GF-D8 (cell line): Measurements from ENCODE around the gene PFDN6.
A peak's percentile ranks its signal among the peaks of the same experiment; 100 is the strongest.
"Not testable (repeated sequence)": the region's sequence is repeated elsewhere in the genome, so short reads cannot be mapped to it uniquely, and the experiment has no call there.

ENCODE experiments used
- DNase-seq: peaks from one replicate; lab custom pipeline; 2025; lab: John Stamatoyannopoulos, UW

The PFDN6 gene

DNA sequence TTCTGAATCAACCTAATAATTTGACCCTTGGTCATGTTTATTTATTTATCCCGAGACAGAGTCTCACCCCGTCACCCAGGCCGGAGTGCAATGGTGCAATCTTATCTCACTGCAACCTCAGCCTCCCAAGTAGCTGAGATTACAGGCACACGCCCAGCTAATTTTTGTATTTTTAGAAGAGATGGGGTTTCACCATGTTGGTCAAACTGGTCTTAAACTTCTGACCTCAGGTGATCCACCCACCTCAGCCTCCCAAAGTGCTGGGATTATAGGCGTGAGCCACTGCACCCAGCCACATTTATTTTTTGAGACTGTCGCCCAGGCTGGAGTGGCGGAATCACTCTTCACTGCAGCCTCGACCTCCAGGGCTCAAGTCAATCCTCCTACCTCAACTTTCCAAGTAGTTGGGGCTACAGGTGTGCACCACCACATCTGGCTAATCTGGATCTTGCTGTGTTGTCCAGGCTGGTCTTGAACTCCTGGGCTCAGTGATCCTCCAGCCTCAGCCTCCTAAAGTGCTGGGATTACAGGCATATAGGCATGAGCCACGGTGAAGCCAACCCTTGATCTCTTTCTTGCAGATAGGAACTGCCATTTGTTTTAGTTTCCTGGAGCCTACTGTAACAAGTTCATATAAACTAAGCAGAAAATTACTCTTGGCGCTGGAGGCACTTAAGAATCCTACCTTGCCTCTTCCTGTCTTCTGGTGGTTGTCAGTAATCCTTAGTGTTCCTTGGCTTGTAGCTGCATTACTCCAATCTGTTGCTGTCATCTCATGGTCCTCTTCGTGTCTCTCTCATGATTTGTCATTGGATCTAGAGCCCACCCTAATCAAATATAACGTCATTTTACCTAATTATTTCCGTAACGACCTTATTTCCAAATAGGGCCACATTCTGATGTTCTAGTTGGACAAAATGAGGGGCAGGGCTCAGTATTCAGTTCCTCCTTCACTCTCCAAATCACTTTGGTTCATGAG lies 15.2 kb upstream of the PFDN6 start:
- DNase-seq, result no peak

DNA sequence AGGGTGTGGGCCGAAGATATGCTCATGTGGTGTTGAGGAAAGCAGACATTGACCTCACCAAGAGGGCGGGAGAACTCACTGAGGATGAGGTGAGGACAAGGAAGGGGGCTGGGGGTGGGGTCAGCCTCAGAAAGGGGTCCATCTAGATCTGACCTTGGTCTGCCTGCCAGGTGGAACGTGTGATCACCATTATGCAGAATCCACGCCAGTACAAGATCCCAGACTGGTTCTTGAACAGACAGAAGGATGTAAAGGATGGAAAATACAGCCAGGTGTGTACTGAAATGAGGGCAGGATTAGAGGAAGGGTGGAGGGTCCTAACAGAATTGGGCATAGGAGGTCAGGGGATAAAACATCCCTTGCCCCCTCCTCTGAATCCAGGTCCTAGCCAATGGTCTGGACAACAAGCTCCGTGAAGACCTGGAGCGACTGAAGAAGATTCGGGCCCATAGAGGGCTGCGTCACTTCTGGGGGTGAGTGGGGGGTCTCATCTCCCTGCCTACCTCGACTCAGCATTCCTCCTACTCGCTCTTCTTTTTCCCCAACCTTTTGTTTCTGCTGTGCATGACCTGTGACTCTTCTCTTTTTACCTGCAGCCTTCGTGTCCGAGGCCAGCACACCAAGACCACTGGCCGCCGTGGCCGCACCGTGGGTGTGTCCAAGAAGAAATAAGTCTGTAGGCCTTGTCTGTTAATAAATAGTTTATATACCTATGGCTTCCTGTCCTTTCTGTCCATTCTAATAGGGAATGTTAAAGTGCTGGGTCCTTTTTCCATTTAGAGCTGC lies 13.4 kb upstream of the PFDN6 start:
- not testable (repeated sequence) for DNase-seq

DNA sequence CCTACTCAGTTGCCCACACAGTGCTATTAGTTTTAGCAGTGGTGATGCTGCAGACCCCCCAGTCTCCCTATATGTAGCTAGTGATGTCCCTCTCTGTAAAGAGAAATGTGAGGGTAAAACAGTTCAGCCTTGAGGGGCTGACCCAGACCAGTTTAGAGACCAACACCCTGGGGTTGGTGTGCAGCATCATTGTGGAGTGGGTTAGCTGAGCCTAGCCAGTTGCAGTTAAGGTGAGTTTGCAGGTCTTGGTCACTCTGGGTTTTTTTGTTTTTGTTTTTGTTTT lies 12.9 kb upstream of the PFDN6 start:
- DNase-seq, result no peak

DNA sequence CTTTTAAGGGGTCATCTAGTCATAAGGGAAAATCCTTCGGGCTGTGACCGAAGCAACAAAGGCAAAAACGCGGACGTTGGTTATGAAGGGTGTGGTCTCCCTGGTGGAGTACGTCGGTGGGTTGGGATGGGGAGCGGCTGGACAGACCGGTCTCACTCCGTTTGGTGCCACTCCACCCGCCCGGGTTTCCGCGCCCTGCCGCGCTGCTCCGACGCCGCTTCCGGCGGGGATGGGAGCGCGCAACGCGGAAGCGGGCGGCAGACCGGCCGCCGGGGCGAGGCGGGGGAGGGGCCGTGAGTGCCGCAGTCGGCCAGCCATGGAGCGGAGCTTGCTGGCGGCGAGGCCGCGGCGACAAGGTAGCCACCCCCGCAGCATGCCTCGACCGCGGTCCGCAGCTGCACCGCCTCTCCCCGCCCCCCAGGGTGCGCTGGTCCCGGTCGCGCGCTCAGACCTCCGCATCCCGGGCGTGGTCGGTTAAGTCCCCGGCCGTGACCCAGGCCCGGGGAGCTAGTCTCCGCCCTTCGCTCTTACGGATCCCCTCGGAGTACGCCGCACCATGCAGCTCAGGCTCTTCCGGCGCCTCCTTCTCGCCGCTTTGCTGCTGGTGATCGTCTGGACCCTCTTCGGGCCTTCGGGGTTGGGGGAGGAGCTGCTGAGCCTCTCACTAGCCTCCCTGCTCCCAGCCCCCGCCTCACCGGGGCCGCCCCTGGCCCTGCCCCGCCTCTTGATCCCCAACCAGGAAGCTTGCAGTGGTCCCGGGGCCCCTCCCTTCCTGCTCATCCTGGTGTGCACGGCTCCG lies 12.3 kb upstream of the PFDN6 start, which contains the start of gene B3GALT4:
B3GALT4 (plus strand) TSS at position 260 of the 799 bp plus-strand sequence; CDS start at position 557, 297 bp downstream.
- peak; percentile 17 for DNase-seq

DNA sequence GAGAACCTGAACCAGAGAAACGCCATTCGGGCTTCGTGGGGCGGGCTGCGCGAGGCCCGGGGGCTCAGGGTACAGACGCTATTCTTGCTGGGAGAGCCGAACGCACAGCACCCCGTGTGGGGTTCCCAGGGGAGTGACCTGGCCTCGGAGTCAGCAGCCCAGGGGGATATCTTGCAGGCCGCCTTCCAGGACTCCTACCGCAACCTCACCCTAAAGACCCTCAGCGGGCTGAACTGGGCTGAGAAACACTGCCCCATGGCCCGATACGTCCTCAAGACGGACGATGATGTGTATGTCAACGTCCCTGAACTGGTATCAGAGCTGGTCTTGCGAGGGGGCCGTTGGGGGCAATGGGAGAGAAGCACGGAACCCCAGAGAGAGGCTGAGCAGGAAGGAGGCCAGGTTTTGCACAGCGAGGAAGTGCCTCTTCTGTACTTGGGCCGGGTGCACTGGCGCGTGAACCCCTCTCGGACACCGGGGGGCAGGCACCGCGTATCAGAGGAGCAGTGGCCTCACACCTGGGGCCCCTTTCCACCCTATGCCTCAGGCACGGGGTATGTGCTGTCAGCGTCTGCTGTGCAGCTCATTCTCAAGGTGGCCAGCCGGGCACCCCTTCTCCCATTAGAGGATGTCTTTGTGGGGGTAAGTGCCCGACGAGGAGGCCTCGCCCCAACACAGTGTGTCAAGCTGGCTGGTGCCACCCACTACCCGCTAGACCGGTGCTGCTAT lies 11.6 kb upstream of the PFDN6 start:
- no peak for DNase-seq

DNA sequence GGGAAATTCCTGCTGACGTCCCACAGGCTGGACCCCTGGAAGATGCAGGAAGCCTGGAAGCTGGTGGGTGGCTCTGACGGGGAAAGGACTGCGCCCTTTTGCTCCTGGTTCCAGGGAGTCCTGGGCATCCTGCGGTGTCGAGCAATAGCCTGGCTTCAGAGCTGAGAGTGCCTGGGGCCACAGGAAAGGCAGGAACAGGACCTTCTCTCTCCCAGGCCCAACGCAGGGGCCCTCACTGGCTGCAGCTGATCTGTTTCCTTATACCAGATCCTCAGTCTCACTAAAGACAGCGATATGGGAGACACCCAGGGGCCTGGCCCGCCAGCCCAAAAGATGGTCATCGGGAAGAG lies 11.0 kb upstream of the PFDN6 start:
- DNase-seq, result no peak

DNA sequence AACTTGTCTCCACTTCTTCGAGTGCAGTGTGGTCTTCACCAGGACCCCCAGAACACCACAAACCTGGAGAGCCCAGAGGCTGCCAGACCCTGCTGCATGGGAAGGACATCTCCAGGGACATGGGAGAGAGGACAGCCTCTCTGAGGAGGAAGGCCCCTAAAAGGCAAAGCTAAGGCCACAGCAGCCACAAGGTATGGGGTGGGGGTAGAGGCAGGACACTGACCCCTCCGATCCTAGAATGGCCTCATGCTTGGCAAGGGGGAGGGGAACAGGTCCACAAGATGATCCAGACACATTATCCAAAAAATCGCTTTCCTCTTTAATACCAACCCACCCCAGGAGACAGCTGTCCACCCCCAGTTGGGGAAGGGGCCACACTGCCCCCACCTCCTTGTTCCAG lies 10.6 kb upstream of the PFDN6 start:
- no peak for DNase-seq

DNA sequence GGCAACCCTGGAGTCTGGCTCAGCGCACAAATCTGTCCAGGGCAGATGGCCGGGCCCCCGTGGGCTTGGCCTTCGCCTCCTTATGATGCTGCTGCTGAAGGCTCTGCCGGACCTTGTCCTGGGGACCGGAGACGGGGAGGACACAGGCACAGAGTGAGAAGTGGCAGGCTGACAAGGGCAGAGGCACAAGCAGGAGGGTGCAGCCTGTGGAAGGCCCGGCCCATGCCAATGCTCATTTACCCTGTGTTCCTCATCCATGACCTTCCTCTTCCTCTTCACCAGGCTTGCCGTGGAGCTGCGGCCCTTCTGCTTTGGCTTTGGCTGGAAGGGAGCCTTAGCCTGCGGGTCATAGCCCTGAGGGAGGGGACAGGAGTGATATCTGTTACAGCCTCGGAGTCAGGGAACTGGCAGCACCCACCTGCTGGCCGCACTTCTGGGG lies 10.1 kb upstream of the PFDN6 start:
- DNase-seq, result no peak

DNA sequence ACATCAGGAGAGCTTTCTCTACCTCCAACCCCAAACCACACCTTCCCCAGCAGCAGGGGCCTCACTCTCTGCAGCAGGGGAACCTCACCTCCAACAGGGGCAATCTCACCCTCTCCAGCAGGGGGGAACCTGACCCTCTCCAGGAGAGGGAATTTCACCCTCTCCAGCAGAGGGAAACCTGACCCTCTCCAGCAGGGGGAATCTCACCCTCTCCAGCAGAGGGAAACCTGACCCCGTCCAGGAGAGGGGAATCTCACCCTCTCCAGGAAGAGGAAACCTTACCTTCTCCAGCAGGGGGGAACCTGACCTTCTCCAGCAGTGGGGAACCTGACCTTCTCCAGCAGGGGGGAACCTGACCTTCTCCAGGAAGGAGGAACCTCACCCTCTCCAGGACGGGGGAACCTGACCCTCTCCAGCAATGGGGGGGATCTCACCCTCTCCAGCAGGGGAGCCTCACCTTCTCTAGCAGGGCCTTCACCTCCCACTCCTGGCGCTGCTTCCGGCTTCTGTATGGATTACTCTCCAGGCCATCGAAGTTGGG lies 9.4 kb upstream of the PFDN6 start:
- DNase-seq, result peak; percentile 33

DNA sequence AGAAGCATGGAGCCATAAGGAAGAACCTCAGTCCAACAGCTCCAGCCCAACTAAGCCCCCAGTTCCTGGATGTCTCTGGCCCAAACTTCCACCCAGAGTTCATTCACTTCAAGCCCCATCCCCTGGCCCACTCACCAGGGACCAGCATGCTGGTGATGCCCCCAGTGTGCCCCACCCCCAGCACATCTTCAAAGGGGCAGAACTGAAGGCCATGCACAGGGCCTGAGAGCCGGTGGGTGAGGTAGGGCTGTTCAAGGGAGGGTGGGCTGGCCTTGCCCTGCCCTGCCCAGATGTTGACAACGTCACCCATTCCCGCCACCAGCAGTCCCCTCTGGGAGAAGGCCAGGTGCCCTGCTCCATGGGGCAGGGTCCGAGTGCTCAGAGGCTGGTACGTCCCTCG lies 8.9 kb upstream of the PFDN6 start:
- DNase-seq, result no peak

DNA sequence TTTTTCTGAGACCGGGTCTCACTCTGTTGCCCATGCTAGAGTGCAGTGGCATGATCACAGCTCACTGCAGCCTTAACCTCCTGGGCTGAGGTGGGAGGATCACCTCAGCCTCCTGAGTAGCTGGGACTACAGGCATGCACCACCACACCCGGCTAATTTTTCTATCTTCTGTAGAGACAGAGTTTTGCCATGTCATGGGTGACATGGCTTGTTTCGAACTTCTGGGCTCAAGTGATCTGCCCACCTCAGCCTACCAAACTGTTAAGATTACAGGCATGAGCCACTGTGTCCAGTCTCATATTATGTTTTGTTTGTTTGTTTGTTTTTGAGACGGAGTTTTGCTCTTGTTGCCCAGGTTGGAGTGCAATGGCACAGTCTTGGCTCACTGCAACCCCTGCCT lies 4.2 kb upstream of the PFDN6 start:
- DNase-seq, result not testable (repeated sequence)

DNA sequence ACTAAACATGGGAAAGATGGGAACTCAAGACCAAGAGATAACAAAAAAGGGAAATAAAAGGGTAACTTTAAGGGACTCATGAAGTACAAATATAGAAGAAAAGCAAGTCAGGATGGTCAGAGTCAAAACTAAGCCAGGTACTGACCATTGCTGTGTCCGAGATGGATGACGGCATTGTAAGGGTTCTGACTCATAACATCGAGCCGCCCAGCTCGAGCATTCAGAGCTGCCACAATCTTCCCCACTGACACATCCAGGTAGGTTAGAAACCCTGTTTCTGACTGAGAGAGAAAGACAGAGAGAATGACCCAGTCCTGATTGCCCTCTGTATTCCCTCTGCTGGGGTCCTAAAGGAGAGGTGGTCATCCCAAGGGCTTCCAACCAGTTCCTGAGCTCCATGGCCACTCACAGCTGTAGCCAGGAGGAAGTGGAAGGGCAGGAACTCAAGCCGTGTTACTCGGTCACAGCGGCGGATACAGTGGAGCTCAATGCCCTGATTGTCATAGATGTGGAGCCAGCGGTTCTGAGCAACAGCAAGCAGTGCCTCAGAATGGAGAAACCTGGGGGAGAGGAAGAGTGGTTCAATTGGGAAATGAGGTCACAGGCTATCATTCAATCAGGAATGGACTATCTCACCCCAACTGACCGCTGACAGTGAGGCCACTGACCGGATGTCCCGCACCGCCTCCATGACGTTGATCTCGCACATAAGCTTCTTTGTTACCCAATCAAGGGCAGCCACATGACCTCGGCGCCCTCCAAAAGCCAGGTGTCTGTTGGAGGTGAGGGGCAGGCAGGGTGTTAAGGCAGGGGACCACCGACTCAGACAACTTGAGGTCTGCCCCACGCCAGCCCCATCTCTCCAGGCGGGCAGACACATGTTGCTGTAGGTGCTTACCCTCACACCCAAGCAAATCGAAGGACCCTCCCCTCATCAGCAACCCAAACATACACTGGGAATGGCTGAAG lies 2.2 kb upstream of the PFDN6 start:
- DNase-seq, result no peak

DNA sequence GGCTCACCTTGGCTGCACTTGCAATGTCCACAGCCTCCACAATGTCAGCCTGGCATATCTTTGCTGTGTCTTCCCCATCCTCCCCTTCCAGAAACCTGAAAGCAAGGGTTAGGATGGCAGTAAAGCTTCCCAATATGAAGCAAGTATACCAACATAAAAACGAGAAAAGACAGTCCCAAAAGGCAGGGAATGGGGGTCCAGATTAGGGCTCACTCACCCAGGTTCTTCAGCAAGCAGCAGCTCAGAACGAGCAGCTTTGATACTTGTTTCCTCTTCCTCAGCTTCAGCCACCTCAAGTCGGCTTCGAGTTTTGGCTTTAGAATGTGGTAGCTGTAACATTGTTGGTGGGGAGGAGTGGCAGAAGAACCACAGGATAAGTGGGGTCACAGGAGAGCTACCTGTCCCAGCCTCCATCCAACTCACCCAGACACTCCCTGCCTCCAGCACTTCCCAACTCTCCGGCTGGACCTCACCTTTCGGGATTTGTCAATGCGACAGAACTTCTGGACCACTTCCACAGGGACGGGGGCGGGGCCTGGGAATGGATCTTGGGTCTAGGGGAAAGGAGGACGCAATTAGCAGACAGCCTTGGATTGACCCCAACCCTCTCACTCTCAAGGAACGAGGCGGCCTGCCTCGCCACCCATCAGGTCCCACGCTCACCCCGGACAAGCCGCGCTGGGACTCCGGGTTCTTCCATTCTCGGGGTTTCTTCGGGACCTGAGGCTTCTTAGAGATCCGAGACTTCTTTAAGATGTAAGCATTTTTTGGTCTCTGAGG lies 1.1 kb upstream of the PFDN6 start:
- DNase-seq, result no peak

DNA sequence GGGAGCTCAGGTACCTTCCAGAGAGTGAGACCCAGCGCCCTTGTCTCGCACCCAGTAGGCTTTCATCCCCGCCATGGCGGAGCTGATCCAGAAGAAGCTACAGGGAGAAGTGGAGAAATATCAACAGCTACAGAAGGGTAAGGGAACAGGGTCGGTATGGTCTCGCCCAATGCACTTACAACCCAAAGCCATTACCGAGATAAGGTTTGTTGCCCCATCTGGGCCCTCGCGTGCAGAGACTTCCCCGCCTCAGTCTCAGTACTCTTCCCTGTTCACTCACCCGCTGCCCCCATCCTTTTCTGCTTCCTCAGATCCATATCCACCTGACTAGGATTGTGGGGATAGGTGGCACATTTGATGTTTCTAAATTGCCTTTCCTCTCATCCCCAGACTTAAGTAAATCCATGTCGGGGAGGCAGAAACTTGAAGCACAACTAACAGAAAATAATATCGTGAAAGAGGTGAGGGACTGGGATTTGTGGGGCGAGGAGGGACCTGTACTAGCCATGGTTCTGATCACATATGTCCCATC lies 449 bp downstream of the PFDN6 start:
- no peak for DNase-seq

DNA sequence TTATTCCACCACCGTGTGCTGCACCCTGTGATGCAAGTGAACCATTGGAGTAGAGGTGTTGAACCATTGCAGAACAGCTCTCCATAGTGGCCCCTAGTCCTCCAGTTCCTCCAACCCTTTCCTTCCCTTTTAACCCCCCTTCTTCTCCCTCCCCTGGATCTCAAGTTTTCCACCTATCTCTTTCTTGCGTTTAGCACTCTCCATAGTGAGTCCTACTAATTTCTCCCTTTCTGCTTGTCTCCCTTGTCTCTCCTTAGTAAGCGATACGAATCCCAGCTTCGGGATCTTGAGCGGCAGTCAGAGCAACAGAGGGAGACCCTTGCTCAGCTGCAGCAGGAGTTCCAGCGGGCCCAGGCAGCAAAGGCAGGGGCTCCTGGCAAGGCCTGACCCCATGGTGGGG lies 1.1 kb downstream of the PFDN6 start:
- no peak for DNase-seq

DNA sequence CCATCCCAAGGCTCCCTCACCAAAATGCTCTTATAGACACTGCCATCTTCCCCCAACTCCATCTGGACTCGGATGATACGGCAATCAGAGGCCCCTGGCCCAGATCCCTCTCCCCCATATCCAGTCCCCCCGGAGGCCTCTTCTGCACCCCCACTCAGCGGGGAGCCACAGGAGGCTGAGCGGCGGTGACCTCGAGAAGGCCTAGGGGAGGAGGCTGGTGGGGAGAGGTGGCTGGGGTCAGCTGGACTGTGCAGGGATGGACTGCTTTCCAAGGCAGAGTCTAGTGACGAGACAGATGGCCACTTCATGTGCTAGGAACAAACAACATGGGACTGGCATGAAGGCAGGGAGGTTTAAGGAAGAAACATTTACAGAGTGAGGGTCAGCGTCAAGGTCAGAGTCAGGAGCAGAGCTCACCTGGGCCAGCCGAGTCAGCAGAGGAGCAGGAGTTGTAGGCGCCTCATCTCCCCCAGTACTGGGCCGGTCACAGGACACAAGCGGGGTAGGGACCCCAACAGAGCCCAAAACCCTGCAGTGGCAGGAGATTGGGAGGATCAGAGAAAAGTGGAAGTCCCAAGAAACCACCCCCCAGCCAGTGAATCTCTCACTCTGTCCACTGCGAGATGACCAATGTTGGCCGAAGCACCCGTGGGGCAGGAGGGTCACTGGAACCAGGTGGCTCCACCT lies 3.7 kb downstream of the PFDN6 start:
- DNase-seq, result no peak

DNA sequence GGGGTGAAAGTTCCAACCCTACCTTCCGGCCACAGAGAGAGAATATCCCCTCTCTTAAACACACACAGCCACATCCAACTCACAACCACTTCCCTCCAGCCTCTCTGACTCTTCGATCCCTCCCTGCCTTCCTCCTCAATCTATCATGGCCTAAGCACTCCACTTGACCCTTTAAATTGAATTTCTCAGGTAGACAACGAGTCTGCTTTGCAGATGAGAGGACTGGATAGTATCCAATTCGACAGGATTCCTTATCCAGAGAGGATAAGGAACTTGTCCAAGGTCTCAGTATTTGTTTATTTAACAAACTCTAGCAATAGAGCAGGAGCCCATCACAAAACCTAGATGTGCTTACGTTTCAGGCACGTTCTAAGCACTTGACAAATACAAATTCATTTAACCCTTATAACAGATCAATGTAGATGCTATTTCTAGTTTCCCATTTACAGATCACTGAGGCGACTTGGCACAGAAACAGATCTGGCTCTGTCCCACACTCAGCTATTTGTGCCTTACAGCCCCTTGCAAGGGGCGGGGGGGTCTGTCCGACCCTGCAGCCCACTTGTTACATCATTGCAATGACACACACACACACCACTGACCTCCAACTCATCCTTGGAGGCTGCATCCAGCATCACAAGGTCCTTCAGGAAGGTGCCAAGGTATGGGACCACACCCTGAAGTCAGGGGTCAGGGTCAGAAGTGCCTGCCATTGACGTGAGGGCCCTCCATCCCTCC lies 4.9 kb downstream of the PFDN6 start:
- DNase-seq, result no peak
